Jurkat, Clone E6-1 (cell line): Measurements from ENCODE around the gene LRRC45.
A peak's percentile ranks its signal among the peaks of the same experiment; 100 is the strongest.

Source experiments
- DNase-seq: peaks from one replicate; pipeline ENCODE4 v3.0.0-alpha.2; 2011; ENCODE audit warnings: low read depth, low spot score
- H3K4me3 ChIP-seq: 2 replicates; pipeline ENCODE4 v1.5.1; 2011; ENCODE audit warnings: mild to moderate bottlenecking, low read length, control low read depth, moderate library complexity

Gene LRRC45

GRCh38 chr17:82042649-82043048 is 19.5 kb downstream of the LRRC45 start:
- DNase-seq = no peak
- H3K4me3 ChIP-seq = no peak overlapping the region

DNA sequence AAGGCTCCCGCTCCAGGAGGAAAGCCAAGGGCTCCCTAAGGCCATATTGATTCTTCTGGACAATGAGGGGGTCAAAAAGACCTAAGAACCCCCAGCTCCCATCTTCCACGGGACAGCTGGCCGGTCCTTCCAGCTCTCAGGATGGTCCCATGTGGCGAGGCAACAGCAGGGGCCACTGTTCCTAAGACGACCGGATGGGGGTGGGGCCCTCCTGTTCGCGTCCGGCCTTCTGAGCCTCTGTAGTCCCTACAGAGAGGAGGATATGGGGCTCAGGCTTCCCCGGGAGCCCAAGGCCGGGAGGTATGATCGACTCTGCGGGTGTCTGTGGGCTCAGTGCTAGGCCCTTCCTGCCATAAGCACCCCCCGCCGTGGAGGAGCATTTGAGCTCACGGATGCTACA is 20.4 kb downstream of the LRRC45 start:
- no peak overlapping the region for H3K4me3 ChIP-seq
- no peak for DNase-seq

DNA sequence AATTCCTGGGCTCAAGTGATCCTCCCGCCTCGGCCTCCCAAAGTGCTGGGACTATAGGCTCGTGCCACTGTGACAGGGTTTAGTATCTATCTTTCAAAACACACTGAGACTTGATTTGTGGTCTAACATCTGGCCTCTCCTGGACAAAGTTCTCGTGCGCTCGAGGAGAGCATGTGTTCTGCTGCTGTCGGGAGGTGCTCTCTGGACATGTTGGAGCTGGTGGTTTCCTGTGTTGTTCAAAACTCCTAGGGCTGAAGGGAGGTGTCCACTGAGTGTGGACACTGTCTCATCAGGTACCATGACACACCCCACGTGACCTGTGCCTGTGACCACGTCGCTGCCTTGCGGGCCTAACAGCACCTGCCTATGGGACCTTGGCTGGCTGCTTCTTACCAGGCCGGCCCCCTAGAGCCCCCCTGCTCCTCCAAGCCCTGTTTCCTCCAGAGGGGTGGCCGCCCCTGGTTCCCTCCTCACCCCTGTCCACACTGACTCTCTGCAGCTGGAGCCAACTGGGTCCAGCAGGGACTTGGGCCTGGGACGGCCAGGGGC is 22.9 kb downstream of the LRRC45 start:
- no peak overlapping the region for H3K4me3 ChIP-seq
- DNase-seq = no peak

DNA sequence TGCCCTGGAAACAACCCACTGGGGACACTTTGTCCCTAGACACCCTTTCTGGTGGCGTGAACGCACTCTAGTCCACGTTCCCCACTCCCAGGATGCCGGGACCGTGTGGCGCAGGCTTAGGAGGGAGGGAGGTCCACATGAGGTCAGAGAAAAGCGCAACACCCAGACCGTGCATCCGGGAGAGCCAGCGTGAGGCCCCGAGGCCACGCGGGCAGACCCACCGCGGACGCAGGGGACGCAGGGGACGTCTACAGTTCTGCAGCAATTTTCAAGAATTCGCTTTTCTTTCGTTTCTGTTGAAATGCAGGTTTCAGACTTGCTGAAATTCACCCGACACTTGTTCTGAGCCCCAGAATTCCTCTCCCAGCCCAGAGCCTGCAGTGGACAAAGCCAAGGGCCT is 23.8 kb downstream of the LRRC45 start:
- no peak for DNase-seq
- H3K4me3 ChIP-seq = no peak overlapping the region

GRCh38 chr17:82047379-82047778 is 24.3 kb downstream of the LRRC45 start:
- DNase-seq = no peak
- H3K4me3 ChIP-seq = no peak overlapping the region

GRCh38 chr17:82047914-82048570 is 24.9 kb downstream of the LRRC45 start:
- no peak for DNase-seq

DNA sequence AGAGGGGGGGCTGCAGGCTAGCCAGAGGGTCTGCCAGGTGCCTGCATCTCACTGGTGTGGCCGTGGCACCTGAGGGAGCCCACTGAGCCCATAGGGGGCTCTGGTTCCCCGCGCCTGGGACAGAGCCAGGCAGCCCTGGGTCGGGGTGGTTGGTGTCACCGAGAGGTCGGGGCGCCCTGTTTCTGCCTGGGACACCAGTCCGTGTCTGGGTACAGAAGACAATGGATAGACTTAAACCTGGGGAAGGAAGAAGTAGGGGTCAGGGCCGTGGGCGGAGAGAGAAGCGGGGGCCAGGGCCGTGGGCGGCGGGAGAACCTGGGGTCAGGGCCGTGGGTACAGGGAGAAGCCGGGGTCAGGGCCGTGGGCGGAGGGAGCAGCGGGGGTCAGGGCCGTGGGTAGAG is 25.5 kb downstream of the LRRC45 start:
- no peak for DNase-seq
- H3K4me3 ChIP-seq = no peak overlapping the region

More at GRCh38 chr17:82047914-82048570, 24.9 kb downstream of the LRRC45 start:
- H3K4me3 ChIP-seq = no peak overlapping the region

- DNase-seq = no peak
- H3K4me3 ChIP-seq = no peak overlapping the region
Measured at GRCh38 chr17:82049106-82049505, 26.0 kb downstream of the LRRC45 start.

DNA sequence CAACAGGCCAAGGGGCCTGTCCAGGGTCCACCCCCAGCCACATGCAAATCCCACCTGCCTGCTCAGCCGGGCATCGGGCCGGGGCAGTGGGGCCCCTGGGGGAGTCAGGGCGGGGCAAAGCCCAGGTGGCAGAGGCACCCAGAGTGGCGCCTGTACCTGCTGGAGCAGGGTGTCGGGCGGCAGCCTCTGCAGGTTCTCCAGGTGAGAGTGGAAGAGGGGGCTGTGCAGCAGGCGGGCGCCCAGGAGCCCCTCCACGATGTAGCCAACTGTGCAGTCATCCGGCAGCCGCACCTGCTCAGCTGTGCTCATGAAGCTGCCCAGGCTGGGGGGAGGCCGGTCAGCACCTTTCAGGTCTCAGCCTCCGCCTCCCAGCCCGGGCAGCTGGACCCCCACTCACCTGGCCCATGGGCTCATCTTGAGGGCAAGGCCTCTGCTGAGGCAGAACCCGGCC is 26.4 kb downstream of the LRRC45 start:
- no peak overlapping the region for H3K4me3 ChIP-seq
- DNase-seq = no peak

GRCh38 chr17:82050152-82050760 is 27.2 kb downstream of the LRRC45 start:
- DNase-seq = no peak
- H3K4me3 ChIP-seq = peak overlapping the region; percentile 55

GRCh38 chr17:82050761-82051641 is 27.9 kb downstream of the LRRC45 start:
- DNase-seq = no peak
- peak overlapping the region; percentile 55 for H3K4me3 ChIP-seq

GRCh38 chr17:82051776-82052637 is 28.9 kb downstream of the LRRC45 start, which contains the start of the genes GPS1 and RFNG:
TSS of gene GPS1 (plus strand) at chr17:82051898. CDS start at chr17:82051932, 34 bp downstream.
TSS of gene RFNG (minus strand) at chr17:82051811. CDS start at chr17:82051766, 45 bp downstream.
- peak within 1 kb of the TSS; percentile 81 for H3K4me3 ChIP-seq
- peak; percentile 38 for DNase-seq

DNA sequence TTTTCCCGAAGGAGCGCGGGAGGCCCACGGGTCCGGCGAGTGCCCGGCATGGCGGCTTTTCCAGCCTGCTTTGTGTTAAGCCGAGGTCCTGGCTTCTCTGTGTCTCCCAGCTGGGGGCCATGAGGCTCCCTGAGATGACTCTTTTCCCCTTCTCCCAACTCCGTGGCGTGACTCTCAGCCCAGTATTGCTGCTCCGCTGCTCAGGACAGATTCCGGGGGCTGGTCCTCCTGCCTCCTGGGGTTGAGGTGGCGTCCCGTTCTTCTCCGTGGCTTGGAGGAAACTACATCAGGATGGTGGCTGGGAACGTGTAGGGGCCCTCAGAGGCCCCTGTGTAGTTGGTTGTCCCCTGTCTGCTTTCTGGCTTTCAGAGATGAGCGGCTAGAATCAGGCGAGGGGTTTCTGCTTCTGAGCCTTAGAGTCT is 29.5 kb downstream of the LRRC45 start:
- no peak for DNase-seq

DNA sequence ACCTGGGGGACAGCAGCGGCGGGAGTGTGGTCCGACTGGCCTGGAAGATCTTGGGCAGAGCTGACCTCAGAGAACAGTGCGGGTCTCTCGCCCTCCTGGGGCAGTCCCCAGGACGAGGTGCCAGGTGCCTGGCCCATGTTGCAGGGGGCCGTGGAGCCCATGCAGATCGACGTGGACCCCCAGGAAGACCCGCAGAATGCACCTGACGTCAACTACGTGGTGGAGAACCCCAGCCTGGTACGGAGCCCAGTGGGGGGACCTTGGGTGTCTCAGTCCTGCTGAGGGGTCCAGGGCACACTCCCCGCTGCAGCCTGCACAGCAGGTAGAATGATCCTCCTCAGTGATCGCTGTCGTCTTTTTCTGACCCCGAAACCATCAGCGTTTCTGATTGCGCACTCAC is 30.0 kb downstream of the LRRC45 start:
- DNase-seq = no peak
- H3K4me3 ChIP-seq = peak overlapping the region; percentile 81

More for the DNA sequence above, 29.5 kb downstream of the LRRC45 start:
- peak overlapping the region; percentile 81 for H3K4me3 ChIP-seq

DNA sequence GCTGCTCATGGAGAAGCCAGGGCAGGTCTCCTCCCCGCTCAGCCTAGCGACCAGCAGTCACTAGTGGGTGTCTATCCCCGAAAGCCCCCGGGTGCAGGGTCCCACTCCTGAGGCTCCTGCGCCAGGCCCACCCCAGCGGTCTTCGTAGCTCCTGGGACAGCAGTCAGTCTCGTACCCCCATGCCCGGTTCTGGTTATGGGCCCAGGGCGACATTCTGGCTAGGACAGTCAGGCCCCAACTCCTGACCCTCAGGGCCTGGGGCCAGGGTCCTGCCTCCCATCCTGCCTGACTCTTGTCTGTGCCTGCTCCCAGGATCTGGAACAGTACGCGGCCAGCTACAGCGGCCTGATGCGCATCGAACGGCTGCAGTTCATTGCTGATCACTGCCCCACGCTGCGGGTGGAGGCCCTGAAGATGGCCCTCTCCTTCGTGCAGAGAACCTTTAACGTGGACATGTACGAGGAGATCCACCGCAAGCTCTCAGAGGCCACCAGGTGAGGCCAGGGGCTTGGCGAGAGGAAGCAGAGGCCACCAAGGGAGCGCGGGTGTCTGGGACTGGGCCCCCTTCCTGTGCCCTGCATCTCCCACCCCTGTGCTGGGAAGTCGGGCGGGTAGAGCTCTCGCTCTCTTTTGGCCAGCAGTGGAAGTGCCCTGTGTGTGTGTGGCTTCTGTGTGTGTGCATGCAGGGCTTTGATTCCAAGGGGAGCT is 30.6 kb downstream of the LRRC45 start:
- DNase-seq = no peak

DNA sequence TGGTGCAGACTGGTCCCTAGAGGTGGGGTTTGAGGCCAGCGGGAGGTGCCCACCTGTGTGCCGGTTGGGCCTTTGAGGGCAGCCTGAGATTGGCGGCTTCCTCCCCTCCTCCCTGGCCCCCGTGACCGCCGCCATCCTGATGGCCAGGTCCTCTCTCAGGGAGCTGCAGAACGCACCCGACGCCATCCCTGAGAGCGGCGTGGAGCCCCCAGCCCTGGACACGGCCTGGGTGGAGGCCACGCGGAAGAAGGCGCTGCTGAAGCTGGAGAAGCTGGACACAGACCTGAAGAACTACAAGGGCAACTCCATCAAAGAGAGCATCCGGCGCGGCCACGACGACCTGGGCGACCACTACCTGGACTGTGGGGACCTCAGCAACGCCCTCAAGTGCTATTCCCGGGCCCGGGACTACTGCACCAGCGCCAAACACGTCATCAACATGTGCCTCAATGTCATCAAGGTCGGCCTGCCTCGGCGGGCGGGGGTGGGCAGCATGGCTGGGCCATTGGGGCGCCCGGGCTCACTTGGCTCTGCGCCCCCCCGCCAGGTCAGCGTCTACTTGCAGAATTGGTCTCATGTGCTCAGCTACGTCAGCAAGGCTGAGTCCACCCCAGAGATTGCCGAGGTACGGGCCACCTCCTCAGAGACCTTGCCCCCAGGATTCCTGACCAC is 31.4 kb downstream of the LRRC45 start:
- no peak overlapping the region for H3K4me3 ChIP-seq
- no peak for DNase-seq

More for the DNA sequence above, 30.6 kb downstream of the LRRC45 start:
- H3K4me3 ChIP-seq = no peak overlapping the region
